A204.1 (cell line): ENCODE measurements around the gene LRMDA.

Experiments used
- FAIRE-seq: peaks from 2 replicates; lab custom pipeline; 2012; peaks lifted over from hg19 to GRCh38; lab: Jason Lieb, UNC

Gene LRMDA

GRCh38 chr10:75542084-75542483 is 110.7 kb downstream of the LRMDA start:
- no peak for FAIRE-seq

- no peak for FAIRE-seq
Observed at GRCh38 chr10:75542906-75543305, 111.5 kb downstream of the LRMDA start.

- FAIRE-seq: no peak
Observed at GRCh38 chr10:75544386-75544785, 113.0 kb downstream of the LRMDA start.

- FAIRE-seq: no peak
Observed at GRCh38 chr10:75544993-75545706, 113.7 kb downstream of the LRMDA start.

- FAIRE-seq: no peak
Observed at GRCh38 chr10:75546004-75546403, 114.6 kb downstream of the LRMDA start.

- no peak for FAIRE-seq
Observed at GRCh38 chr10:75547391-75548298, 116.2 kb downstream of the LRMDA start.

- no peak for FAIRE-seq
Observed at GRCh38 chr10:75548356-75548755, 116.9 kb downstream of the LRMDA start.

GRCh38 chr10:75550191-75550590 is 118.8 kb downstream of the LRMDA start:
- FAIRE-seq: no peak

- no peak for FAIRE-seq
Observed at GRCh38 chr10:75552171-75552570, 120.7 kb downstream of the LRMDA start.

GRCh38 chr10:75553550-75553949 is 122.1 kb downstream of the LRMDA start:
- no peak for FAIRE-seq

GRCh38 chr10:75555323-75555722 is 123.9 kb downstream of the LRMDA start:
- FAIRE-seq: no peak

- no peak for FAIRE-seq
Observed at GRCh38 chr10:75556320-75556719, 124.9 kb downstream of the LRMDA start.

- FAIRE-seq: no peak
Observed at GRCh38 chr10:75565286-75566251, 134.1 kb downstream of the LRMDA start.

GRCh38 chr10:75568450-75569130 is 137.2 kb downstream of the LRMDA start:
- FAIRE-seq: no peak

GRCh38 chr10:75569506-75569905 is 138.1 kb downstream of the LRMDA start:
- no peak for FAIRE-seq

- no peak for FAIRE-seq
Observed at GRCh38 chr10:75572478-75572877, 141.1 kb downstream of the LRMDA start.

- no peak for FAIRE-seq
Observed at GRCh38 chr10:75575940-75576339, 144.5 kb downstream of the LRMDA start.

GRCh38 chr10:75582102-75582501 is 150.7 kb downstream of the LRMDA start:
- FAIRE-seq: no peak

- no peak for FAIRE-seq
Observed at GRCh38 chr10:75585294-75585693, 153.9 kb downstream of the LRMDA start.

- FAIRE-seq: no peak
Observed at GRCh38 chr10:75586814-75587213, 155.4 kb downstream of the LRMDA start.

- FAIRE-seq: no peak
Observed at GRCh38 chr10:75588031-75588430, 156.6 kb downstream of the LRMDA start.
